A673 (cell line): ENCODE measurements around the gene FBXL7. TPM values are rescaled to one million over a fixed set of nuclear protein-coding genes. Genes with fewer than 3 reads are reported as not detected.

ENCODE experiments used
- BruUV-seq: library from RNA; stranded (reverse); fragments of 400-500 nt; replicated peaks from 2 replicates; lab custom pipeline; 2021; lab: Mats Ljungman, UMichigan
- CTCF ChIA-PET: fragments of 300-600 bp; sonication (Branson Sonifier 250); formaldehyde crosslinking; loops from one replicate; lab custom pipeline; 2022; ENCODE audit warnings: antibody characterized with exemption; lab: Charles Lee
- POLR2A ChIA-PET: fragments of 300-600 bp; sonication (Branson Sonifier 250); formaldehyde crosslinking; loops from one replicate; lab custom pipeline; 2022; ENCODE audit warnings: antibody characterized with exemption; ENCODE audit not compliant: low non-redundant PET; lab: Charles Lee
- DNase-seq: peaks from one replicate; pipeline ENCODE4 v3.0.0-alpha.2; 2015; ENCODE audit warnings: low spot score
- H3K27ac ChIP-seq: fragments of 200-600 bp; sonication (generic); 2 replicates; pipeline ENCODE4 v1.5.1; 2016; ENCODE audit warnings: mixed run types, low read depth, mild to moderate bottlenecking, mixed read lengths, antibody characterized with exemption, low read length; ENCODE audit not compliant: poor library complexity, severe bottlenecking
- H3K27me3 ChIP-seq: fragments of 200-600 bp; sonication (generic); replicated peaks from 2 replicates; pipeline ENCODE4 v1.6.1; 2017; ENCODE audit warnings: mixed run types, low read depth, mild to moderate bottlenecking, mixed read lengths, antibody characterized with exemption, low read length; ENCODE audit not compliant: insufficient read depth, poor library complexity
- H3K36me3 ChIP-seq: fragments of 200-600 bp; sonication (generic); 2 replicates; pipeline ENCODE4 v1.6.1; 2016; ENCODE audit warnings: mixed run types, mild to moderate bottlenecking, mixed read lengths, antibody characterized with exemption, low read length; ENCODE audit not compliant: insufficient read depth, poor library complexity, severe bottlenecking
- H3K4me1 ChIP-seq: fragments of 200-600 bp; sonication (generic); 2 replicates; pipeline ENCODE4 v1.6.1; 2017; ENCODE audit warnings: mixed run types, mild to moderate bottlenecking, mixed read lengths, antibody characterized with exemption, low read length; ENCODE audit not compliant: insufficient read depth, poor library complexity, severe bottlenecking
- H3K4me3 ChIP-seq: fragments of 200-600 bp; sonication (generic); 2 replicates; pipeline ENCODE4 v1.5.1; 2016; ENCODE audit warnings: low read depth, mixed run types, mild to moderate bottlenecking, mixed read lengths, low read length; ENCODE audit not compliant: poor library complexity, severe bottlenecking
- H3K9me3 ChIP-seq: fragments of 200-600 bp; sonication (generic); 2 replicates; pipeline ENCODE4 v1.6.1; 2016; ENCODE audit warnings: mixed run types, low read depth, mild to moderate bottlenecking, mixed read lengths, antibody characterized with exemption, low read length; ENCODE audit not compliant: poor library complexity, severe bottlenecking
- CTCF ChIP-seq: fragments of 300-800, 200-600 bp; sonication (generic); conservative IDR thresholded peaks from 2 replicates; pipeline ENCODE4 v1.5.1; 2017; ENCODE audit warnings: low read depth, mild to moderate bottlenecking, antibody characterized with exemption, low read length, moderate library complexity, mixed read lengths
- EZH2 ChIP-seq: fragments of 200-600 bp; sonication (generic); IDR thresholded peaks from 2 replicates; pipeline ENCODE4 v1.6.1; 2017; ENCODE audit warnings: borderline replicate concordance, low read depth, mild to moderate bottlenecking, mixed read lengths, antibody characterized with exemption, low read length; ENCODE audit not compliant: poor library complexity, severe bottlenecking
- intact Hi-C: fragments of 100-400 bp; cut with micrococcal nuclease; formaldehyde crosslinking; loops from one replicate; pipeline ENCODE4 v1.10.0; 2022; ENCODE audit not compliant: unreplicated experiment
- total RNA-seq: library from RNA; stranded (reverse); gene quantifications from 2 replicates; pipeline ENCODE4 v1.2.3, GENCODE V29; 2021

FBXL7 gene
- total RNA-seq, 1 experiment from 2014 or later: 5.9 TPM

- BruUV-seq: no TSS peak
- Histone ChIP-seq H3K4me3 (no peak overlapping the region), H3K27ac (no peak overlapping the region), H3K4me1 (no peaks in the 10 kb centered on the region), H3K27me3 (no peaks in the 10 kb centered on the region), H3K36me3 (no peaks in the 10 kb centered on the region), H3K9me3 (no peaks in the 10 kb centered on the region)
- ChIA-PET CTCF (no interaction called here), POLR2A (no interaction called here)
- TF ChIP-seq EZH2 (no peak), CTCF (no peak)
- DNase-seq: no peak
- intact Hi-C loops: no loop called here
Measured at GRCh38 chr5:15682566-15682965, 182.6 kb downstream of the FBXL7 start.

- no TSS peak for BruUV-seq
- H3K27ac ChIP-seq: no peak overlapping the region
- no peaks in the 10 kb centered on the region for H3K9me3 ChIP-seq
- no peak for TF ChIP-seq CTCF
- TF ChIP-seq EZH2: no peak
- DNase-seq: no peak
- no peaks in the 10 kb centered on the region for H3K4me1 ChIP-seq
- ChIA-PET CTCF (no interaction called here), POLR2A (no interaction called here)
- intact Hi-C loops: no loop called here
- no peaks in the 10 kb centered on the region for H3K27me3 ChIP-seq
- H3K36me3 ChIP-seq: no peaks in the 10 kb centered on the region
- no peak overlapping the region for H3K4me3 ChIP-seq
Measured at GRCh38 chr5:15683332-15683731, 183.4 kb downstream of the FBXL7 start.

- Histone ChIP-seq H3K9me3 (no peaks in the 10 kb centered on the region), H3K27ac (no peak overlapping the region), H3K36me3 (no peaks in the 10 kb centered on the region), H3K4me1 (no peaks in the 10 kb centered on the region), H3K4me3 (no peak overlapping the region), H3K27me3 (no peaks in the 10 kb centered on the region)
- DNase-seq: no peak
- intact Hi-C loops: no loop called here
- ChIA-PET POLR2A (no interaction called here), CTCF (no interaction called here)
- no TSS peak for BruUV-seq
- TF ChIP-seq CTCF: no peak
- TF ChIP-seq EZH2: no peak
Measured at GRCh38 chr5:15687401-15687800, 187.4 kb downstream of the FBXL7 start.
